ENCODE data around the gene RAB11FIP3.

The RAB11FIP3 gene

DNA sequence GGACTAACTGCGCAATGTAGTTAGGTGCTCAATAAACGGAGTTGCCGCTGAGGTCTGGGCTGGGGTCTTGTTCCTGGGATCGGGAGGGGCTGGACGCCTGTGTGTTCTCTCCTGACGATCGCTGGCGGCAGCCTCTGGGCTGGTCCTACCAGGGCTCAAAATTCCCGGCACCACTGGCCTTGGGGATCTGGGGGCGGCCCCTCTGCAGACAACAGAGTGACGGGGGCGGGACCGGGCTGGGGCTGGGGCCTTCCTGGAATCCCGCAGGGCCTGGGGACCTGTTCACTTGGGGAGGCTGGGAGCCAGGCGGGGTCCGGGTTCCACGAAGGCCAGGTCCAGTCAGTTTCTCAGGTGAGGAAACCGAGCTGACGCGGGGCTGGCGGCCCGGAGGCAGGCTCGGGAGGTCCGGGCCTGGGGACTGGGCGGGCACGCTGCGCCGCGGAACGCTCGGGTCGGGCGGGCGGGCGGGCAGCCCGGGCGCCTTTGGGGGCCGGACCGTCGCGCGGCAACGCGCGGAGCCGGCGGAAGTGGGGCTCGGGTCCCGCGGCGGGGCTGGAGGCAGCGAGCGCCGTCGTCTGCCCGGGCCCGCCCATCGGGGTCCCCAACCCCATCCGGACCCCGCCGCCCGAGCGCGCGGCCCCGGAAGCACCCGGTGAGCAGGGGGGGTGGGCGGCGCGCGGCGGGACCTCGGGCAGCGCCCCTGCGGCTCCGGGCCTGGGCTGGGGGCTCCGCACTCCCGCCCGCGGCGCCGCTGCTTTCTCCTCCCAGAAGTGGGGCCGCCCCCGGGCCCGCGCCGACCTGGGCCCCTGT, 144.2 kb downstream of the RAB11FIP3 start, which contains the start of gene PIGQ:
TSS of gene PIGQ (plus strand) at position 524 of the 810 bp plus-strand sequence. CDS start 4,107 bp downstream, outside the sequence.
- DNase-seq, result peak; percentile 78

Data from activated CD4-positive, alpha-beta T cell treated with anti-CD3 and anti-CD28 coated beads, Interleukin-2, Interleukin-6, amounts not matched to agents 100 ng/mL and 50 ng/mL, durations not matched to agents 16 hours and 8 hours (primary cell).